Osteoblast (primary cell): ENCODE data around the gene GRAP. TPM values are rescaled to one million over a fixed set of nuclear protein-coding genes. Genes with fewer than 3 reads are reported as not detected.

Experiments
- DNase-seq: peaks from one replicate; pipeline ENCODE4 v3.0.0; 2011; ENCODE audit warnings: low spot score, mixed read lengths; ENCODE audit not compliant: insufficient read length; ENCODE audit errors: missing footprints
- H2AFZ ChIP-seq: 2 replicates; pipeline ENCODE4 v1.6.0; 2011; ENCODE audit warnings: mild to moderate bottlenecking, low read length
- H3K27ac ChIP-seq: 2 replicates; pipeline ENCODE4 v1.5.1; 2011; ENCODE audit warnings: mild to moderate bottlenecking, low read depth, low read length, moderate library complexity
- H3K27me3 ChIP-seq: 2 replicates; pipeline ENCODE4 v1.6.0; 2012; ENCODE audit warnings: mild to moderate bottlenecking, control low read depth, inconsistent platforms, low read length, moderate library complexity; ENCODE audit not compliant: insufficient read depth
- H3K36me3 ChIP-seq: 2 replicates; pipeline ENCODE4 v1.5.1; 2011; ENCODE audit warnings: mild to moderate bottlenecking, low read length, control low read depth, moderate library complexity; ENCODE audit not compliant: insufficient read depth
- H3K4me1 ChIP-seq: 2 replicates; pipeline ENCODE4 v1.5.1; 2011; ENCODE audit warnings: mild to moderate bottlenecking, low read length, control low read depth, moderate library complexity; ENCODE audit not compliant: insufficient read depth
- H3K4me2 ChIP-seq: 2 replicates; pipeline ENCODE4 v1.6.0; 2011; ENCODE audit warnings: mild to moderate bottlenecking, low read length; ENCODE audit not compliant: insufficient read depth
- H3K4me3 ChIP-seq: fragments of 200-600 bp; sonication (generic); 3 replicates; pipeline ENCODE4 v1.5.1; 2012; ENCODE audit warnings: mild to moderate bottlenecking, low read length, inconsistent platforms; ENCODE audit not compliant: insufficient read depth
- H3K79me2 ChIP-seq: 2 replicates; pipeline ENCODE4 v1.6.0; 2012; ENCODE audit warnings: mild to moderate bottlenecking, low read length, control low read depth, inconsistent platforms; ENCODE audit not compliant: insufficient read depth
- H3K9me3 ChIP-seq: 2 replicates; pipeline ENCODE4 v1.5.1; 2011; ENCODE audit warnings: low read depth, low read length, control low read depth
- H4K20me1 ChIP-seq: 2 replicates; pipeline ENCODE4 v1.6.0; 2012; ENCODE audit warnings: mild to moderate bottlenecking, low read length, control low read depth; ENCODE audit not compliant: insufficient read depth
- CTCF ChIP-seq: IDR thresholded peaks from 2 replicates; pipeline ENCODE4 v1.5.1; 2011; ENCODE audit warnings: mild to moderate bottlenecking, low read depth, low read length, moderate library complexity; ENCODE audit errors: extremely low read depth
- total RNA-seq: library from RNA; depleted of rRNA; stranded (reverse); fragments of >200 nt; gene quantifications from 2 replicates; pipeline ENCODE4 v1.2.3, GENCODE V29; 2012

The GRAP gene
- total RNA-seq, 1 donor = not detected

- Histone ChIP-seq H3K4me2 (no peak overlapping the region), H4K20me1 (peaks cover 6% of the 10 kb centered on the region), H3K79me2 (peaks cover 2% of the 10 kb centered on the region), H3K27ac (no peak overlapping the region), H3K36me3 (peaks cover 23% of the 10 kb centered on the region), H3K27me3 (no peaks in the 10 kb centered on the region), H3K9me3 (no peaks in the 10 kb centered on the region), H3K4me3 (no peak overlapping the region), H3K4me1 (peaks cover 17% of the 10 kb centered on the region), H2AFZ (no peak overlapping the region)
- no peak for DNase-seq
- no peak for TF ChIP-seq CTCF
Observed at GRCh38 chr17:18977021-18977420, 69.7 kb downstream of the GRAP start.

- TF ChIP-seq CTCF = no peak
- Histone ChIP-seq H3K27me3 (no peaks in the 10 kb centered on the region), H3K4me2 (no peak overlapping the region), H3K27ac (no peak overlapping the region), H2AFZ (no peak overlapping the region), H3K4me1 (peaks cover 9% of the 10 kb centered on the region), H4K20me1 (peaks cover 6% of the 10 kb centered on the region), H3K9me3 (no peaks in the 10 kb centered on the region), H3K4me3 (no peak overlapping the region), H3K36me3 (peaks cover 29% of the 10 kb centered on the region), H3K79me2 (peaks cover 2% of the 10 kb centered on the region)
- DNase-seq = no peak
Observed at GRCh38 chr17:18976201-18976600, 70.6 kb downstream of the GRAP start.

GRCh38 chr17:18975597-18975996 is 71.2 kb downstream of the GRAP start:
- Histone ChIP-seq H3K79me2 (peaks cover 2% of the 10 kb centered on the region), H3K27ac (no peak overlapping the region), H3K27me3 (no peaks in the 10 kb centered on the region), H3K9me3 (no peaks in the 10 kb centered on the region), H3K36me3 (peaks cover 33% of the 10 kb centered on the region), H3K4me3 (no peak overlapping the region), H3K4me1 (peaks cover 5% of the 10 kb centered on the region), H2AFZ (no peak overlapping the region), H4K20me1 (peaks cover 9% of the 10 kb centered on the region), H3K4me2 (no peak overlapping the region)
- no peak for TF ChIP-seq CTCF
- no peak for DNase-seq

- Histone ChIP-seq H3K4me1 (peaks cover 7% of the 10 kb centered on the region), H3K4me2 (no peak overlapping the region), H3K36me3 (peaks cover 33% of the 10 kb centered on the region), H3K4me3 (no peak overlapping the region), H3K9me3 (no peaks in the 10 kb centered on the region), H3K79me2 (peaks cover 2% of the 10 kb centered on the region), H3K27me3 (no peaks in the 10 kb centered on the region), H3K27ac (peak overlapping the region; percentile 50), H4K20me1 (peaks cover 9% of the 10 kb centered on the region), H2AFZ (no peak overlapping the region)
- DNase-seq = peak; percentile 97
- no peak for TF ChIP-seq CTCF
Observed at GRCh38 chr17:18974407-18975149, 72.2 kb downstream of the GRAP start.
